ENCODE measurements around the gene REXO5. TPM values are rescaled to one million over a fixed set of nuclear protein-coding genes. Genes with fewer than 3 reads are reported as not detected.

REXO5 gene
- total and polyA plus RNA-seq, 9 of the 15 experiments (the other 6 are each of a cell fraction or from before 2014, with no cell fraction given): 10.5 to 45.1 (median 25.4) TPM

DNA sequence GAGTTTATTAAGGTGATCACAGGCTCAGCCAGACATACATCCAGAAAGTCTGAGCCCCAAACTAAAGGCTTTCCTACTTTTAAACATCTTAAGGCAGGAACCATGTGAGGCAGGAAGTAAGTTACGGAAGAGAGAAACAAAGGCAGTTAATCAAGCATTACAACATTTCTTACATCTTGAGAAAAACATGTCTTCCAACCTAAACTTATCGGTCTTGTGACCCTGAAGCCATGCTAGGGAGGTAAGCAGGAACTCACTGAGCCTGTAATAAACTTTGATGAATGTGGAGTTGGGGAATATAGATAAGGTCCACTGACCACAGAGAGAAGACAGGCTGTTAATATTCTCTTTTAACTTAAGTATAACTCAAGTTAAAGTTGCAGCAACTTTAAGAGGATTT is 46.0 kb upstream of the REXO5 start (continued):
- TF ChIP-seq, protein P1, sequence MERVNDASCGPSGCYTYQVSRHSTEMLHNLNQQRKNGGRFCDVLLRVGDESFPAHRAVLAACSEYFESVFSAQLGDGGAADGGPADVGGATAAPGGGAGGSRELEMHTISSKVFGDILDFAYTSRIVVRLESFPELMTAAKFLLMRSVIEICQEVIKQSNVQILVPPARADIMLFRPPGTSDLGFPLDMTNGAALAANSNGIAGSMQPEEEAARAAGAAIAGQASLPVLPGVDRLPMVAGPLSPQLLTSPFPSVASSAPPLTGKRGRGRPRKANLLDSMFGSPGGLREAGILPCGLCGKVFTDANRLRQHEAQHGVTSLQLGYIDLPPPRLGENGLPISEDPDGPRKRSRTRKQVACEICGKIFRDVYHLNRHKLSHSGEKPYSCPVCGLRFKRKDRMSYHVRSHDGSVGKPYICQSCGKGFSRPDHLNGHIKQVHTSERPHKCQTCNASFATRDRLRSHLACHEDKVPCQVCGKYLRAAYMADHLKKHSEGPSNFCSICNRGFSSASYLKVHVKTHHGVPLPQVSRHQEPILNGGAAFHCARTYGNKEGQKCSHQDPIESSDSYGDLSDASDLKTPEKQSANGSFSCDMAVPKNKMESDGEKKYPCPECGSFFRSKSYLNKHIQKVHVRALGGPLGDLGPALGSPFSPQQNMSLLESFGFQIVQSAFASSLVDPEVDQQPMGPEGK (CRISPR knock-in tag; IDR thresholded peaks at IDR 0.05; ENCODE audit: borderline replicate concordance): 0 out of 2 replicates have a peak, but pooled peaks have one; percentile 16
- no peak for TF ChIP-seq MED1 (CRISPR knock-in tag; IDR thresholded peaks at IDR 0.05; ENCODE audit: borderline replicate concordance)
- no peak for TF ChIP-seq MYNN (IDR thresholded peaks at IDR 0.05)
- no peak for TF ChIP-seq MYNN (CRISPR knock-in tag; IDR thresholded peaks at IDR 0.05)
- TF ChIP-seq, protein P2, sequence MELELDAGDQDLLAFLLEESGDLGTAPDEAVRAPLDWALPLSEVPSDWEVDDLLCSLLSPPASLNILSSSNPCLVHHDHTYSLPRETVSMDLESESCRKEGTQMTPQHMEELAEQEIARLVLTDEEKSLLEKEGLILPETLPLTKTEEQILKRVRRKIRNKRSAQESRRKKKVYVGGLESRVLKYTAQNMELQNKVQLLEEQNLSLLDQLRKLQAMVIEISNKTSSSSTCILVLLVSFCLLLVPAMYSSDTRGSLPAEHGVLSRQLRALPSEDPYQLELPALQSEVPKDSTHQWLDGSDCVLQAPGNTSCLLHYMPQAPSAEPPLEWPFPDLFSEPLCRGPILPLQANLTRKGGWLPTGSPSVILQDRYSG (tag; conservative IDR thresholded peaks at IDR 0.05; ENCODE audit: low read depth): 0 out of 2 replicates have a peak, but pooled peaks have one; percentile 19
- peak; percentile 61; the same call in 1 of the 2 replicates for TF ChIP-seq TCFL5 (CRISPR knock-in tag; conservative IDR thresholded peaks at IDR 0.05)
- peak; percentile 73 for TF ChIP-seq TEAD4 (IDR thresholded peaks at IDR 0.05; ENCODE audit: low read length)
- no peak for TF ChIP-seq TEAD4 (CRISPR knock-in tag; IDR thresholded peaks at IDR 0.05; ENCODE audit: borderline replicate concordance)
- no peak for TF ChIP-seq RCOR1 (IDR thresholded peaks at IDR 0.05; ENCODE audit: borderline replicate concordance in 1 of 2, low read depth in 2 of 2, low read length in 2 of 2)
- peak; percentile 47 for TF ChIP-seq ZNF239 (CRISPR knock-in tag; IDR thresholded peaks at IDR 0.05)
- TF ChIP-seq, protein P3, sequence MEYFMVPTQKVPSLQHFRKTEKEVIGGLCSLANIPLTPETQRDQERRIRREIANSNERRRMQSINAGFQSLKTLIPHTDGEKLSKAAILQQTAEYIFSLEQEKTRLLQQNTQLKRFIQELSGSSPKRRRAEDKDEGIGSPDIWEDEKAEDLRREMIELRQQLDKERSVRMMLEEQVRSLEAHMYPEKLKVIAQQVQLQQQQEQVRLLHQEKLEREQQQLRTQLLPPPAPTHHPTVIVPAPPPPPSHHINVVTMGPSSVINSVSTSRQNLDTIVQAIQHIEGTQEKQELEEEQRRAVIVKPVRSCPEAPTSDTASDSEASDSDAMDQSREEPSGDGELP (CRISPR knock-in tag; IDR thresholded peaks at IDR 0.05; ENCODE audit: borderline replicate concordance): no peak
- TF ChIP-seq ZNF23 (CRISPR knock-in tag; IDR thresholded peaks at IDR 0.05): no peak
- 0 out of 2 replicates have a peak, but pooled peaks have one; percentile 76 for TF ChIP-seq ZNF175 (CRISPR knock-in tag; IDR thresholded peaks at IDR 0.05; ENCODE audit: low read depth)
- peak; percentile 72 for TF ChIP-seq EP300 (IDR thresholded peaks at IDR 0.05; ENCODE audit: low read length)
- TF ChIP-seq ZKSCAN8 (CRISPR knock-in tag; IDR thresholded peaks at IDR 0.05): no peak
- TF ChIP-seq RFX5 (IDR thresholded peaks at IDR 0.05; ENCODE audit: low read depth, low read length): no peak
- peak; percentile 64 for TF ChIP-seq KLF16 (IDR thresholded peaks at IDR 0.05)
- no peak for TF ChIP-seq CEBPG (CRISPR knock-in tag; IDR thresholded peaks at IDR 0.05)
- TF ChIP-seq CEBPG (tag; conservative IDR thresholded peaks at IDR 0.05 in 1 of 2, IDR thresholded peaks at IDR 0.05 in 1 of 2): 0 out of 4 replicates have a peak, but pooled peaks of 1 of the 2 experiments have one; percentile 30
- no peak for TF ChIP-seq MEF2A (IDR thresholded peaks at IDR 0.05; ENCODE audit: control insufficient read depth, low read depth, low read length)
- TF ChIP-seq, protein P4, sequence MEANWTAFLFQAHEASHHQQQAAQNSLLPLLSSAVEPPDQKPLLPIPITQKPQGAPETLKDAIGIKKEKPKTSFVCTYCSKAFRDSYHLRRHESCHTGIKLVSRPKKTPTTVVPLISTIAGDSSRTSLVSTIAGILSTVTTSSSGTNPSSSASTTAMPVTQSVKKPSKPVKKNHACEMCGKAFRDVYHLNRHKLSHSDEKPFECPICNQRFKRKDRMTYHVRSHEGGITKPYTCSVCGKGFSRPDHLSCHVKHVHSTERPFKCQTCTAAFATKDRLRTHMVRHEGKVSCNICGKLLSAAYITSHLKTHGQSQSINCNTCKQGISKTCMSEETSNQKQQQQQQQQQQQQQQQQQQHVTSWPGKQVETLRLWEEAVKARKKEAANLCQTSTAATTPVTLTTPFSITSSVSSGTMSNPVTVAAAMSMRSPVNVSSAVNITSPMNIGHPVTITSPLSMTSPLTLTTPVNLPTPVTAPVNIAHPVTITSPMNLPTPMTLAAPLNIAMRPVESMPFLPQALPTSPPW (CRISPR knock-in tag; IDR thresholded peaks at IDR 0.05): peak; percentile 20; the same call in 1 of the 2 replicates
- TF ChIP-seq, protein P5, sequence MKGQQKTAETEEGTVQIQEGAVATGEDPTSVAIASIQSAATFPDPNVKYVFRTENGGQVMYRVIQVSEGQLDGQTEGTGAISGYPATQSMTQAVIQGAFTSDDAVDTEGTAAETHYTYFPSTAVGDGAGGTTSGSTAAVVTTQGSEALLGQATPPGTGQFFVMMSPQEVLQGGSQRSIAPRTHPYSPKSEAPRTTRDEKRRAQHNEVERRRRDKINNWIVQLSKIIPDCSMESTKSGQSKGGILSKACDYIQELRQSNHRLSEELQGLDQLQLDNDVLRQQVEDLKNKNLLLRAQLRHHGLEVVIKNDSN (CRISPR knock-in tag; IDR thresholded peaks at IDR 0.05): no peak
